SK-N-SH treated with all-trans-retinoic acid at 6 μM for 48 hours (cell line): ENCODE measurements around the gene TDO2.

ENCODE experiments used
- ATAC-seq: fragments of 200-7000 bp; cut with Tn5 transposase; 3 replicates; pipeline ENCODE4 v1.9.1; 2020; ENCODE audit warnings: mild to moderate bottlenecking, moderate library complexity
- ARNTL ChIP-seq: fragments of 450-650 bp; formaldehyde crosslinking; IDR thresholded peaks from 2 replicates; pipeline ENCODE4 v1.5.0; 2020; ENCODE audit warnings: low read depth, mild to moderate bottlenecking, moderate library complexity, borderline replicate concordance
- BACH2 ChIP-seq: fragments of 250-450 bp; sonication (Bioruptor Pico); IDR thresholded peaks from 2 replicates; pipeline ENCODE4 v1.9.0; 2021; ENCODE audit warnings: mild to moderate bottlenecking, borderline replicate concordance
- CSDC2 ChIP-seq: fragments of 250-450 bp; sonication (Bioruptor Pico); IDR thresholded peaks from 2 replicates; pipeline ENCODE4 v1.5.0; 2020; ENCODE audit warnings: mild to moderate bottlenecking, moderate library complexity
- CSRNP3 ChIP-seq: fragments of 250-450 bp; sonication (Bioruptor Pico); IDR thresholded peaks from 2 replicates; pipeline ENCODE4 v1.5.1; 2021; ENCODE audit warnings: mild to moderate bottlenecking, moderate library complexity
- ESRRG ChIP-seq: fragments of 250-450 bp; sonication (Bioruptor Pico); IDR thresholded peaks from 2 replicates; pipeline ENCODE4 v1.6.1; 2021; ENCODE audit warnings: mild to moderate bottlenecking
- GLIS3 ChIP-seq: fragments of 250-450 bp; sonication (Bioruptor Pico); IDR thresholded peaks from 2 replicates; pipeline ENCODE4 v1.5.0; 2020; ENCODE audit warnings: mild to moderate bottlenecking, moderate library complexity
- ISL1 ChIP-seq: fragments of 250-450 bp; sonication (Bioruptor Pico); IDR thresholded peaks from 2 replicates; pipeline ENCODE4 v2.1.2; 2022; ENCODE audit warnings: mild to moderate bottlenecking, moderate library complexity
- OSR1 ChIP-seq: fragments of 250-450 bp; sonication (Bioruptor Pico); IDR thresholded peaks from 2 replicates; pipeline ENCODE4 v1.8.0; 2022; ENCODE audit warnings: moderate library complexity, mild to moderate bottlenecking, inconsistent platforms
- PATZ1 ChIP-seq: fragments of 250-450 bp; sonication (Bioruptor Pico); IDR thresholded peaks from 2 replicates; pipeline ENCODE4 v1.8.0; 2020; ENCODE audit warnings: mild to moderate bottlenecking, moderate library complexity, borderline replicate concordance
- PPARA ChIP-seq: fragments of 250-450 bp; sonication (Bioruptor Pico); IDR thresholded peaks from 2 replicates; pipeline ENCODE4 v1.5.0; 2020; ENCODE audit warnings: mild to moderate bottlenecking, borderline replicate concordance
- RARB ChIP-seq: fragments of 250-450 bp; sonication (Bioruptor Pico); IDR thresholded peaks from 2 replicates; pipeline ENCODE4 v1.8.0; 2021; ENCODE audit warnings: mild to moderate bottlenecking, moderate library complexity
- SNAI2 ChIP-seq: fragments of 250-450 bp; sonication (Bioruptor Pico); IDR thresholded peaks from 2 replicates; pipeline ENCODE4 v1.5.0; 2020; ENCODE audit warnings: mild to moderate bottlenecking, moderate library complexity
- TCF4 ChIP-seq: fragments of 250-450 bp; sonication (Bioruptor Pico); IDR thresholded peaks from 2 replicates; pipeline ENCODE4 v1.8.0; 2021; ENCODE audit warnings: mild to moderate bottlenecking, moderate library complexity, borderline replicate concordance
- TOX ChIP-seq: fragments of 250-450 bp; sonication (Bioruptor Pico); IDR thresholded peaks from 2 replicates; pipeline ENCODE4 v1.8.0; 2021; ENCODE audit warnings: mild to moderate bottlenecking, moderate library complexity, borderline replicate concordance
- ZC3H10 ChIP-seq: fragments of 250-450 bp; sonication (Bioruptor Pico); IDR thresholded peaks from 2 replicates; pipeline ENCODE4 v1.5.1; 2021; ENCODE audit warnings: mild to moderate bottlenecking, moderate library complexity
- ZFP3 ChIP-seq: fragments of 250-450 bp; sonication (Bioruptor Pico); IDR thresholded peaks from 2 replicates; pipeline ENCODE4 v1.5.0; 2020; ENCODE audit warnings: mild to moderate bottlenecking, moderate library complexity
- ZFP30 ChIP-seq: fragments of 450-650 bp; formaldehyde crosslinking; IDR thresholded peaks from 2 replicates; pipeline ENCODE4 v1.5.0; 2022; ENCODE audit warnings: mild to moderate bottlenecking, moderate library complexity
- ZNF565 ChIP-seq: fragments of 450-650 bp; formaldehyde crosslinking; conservative IDR thresholded peaks from 2 replicates; pipeline ENCODE4 v1.5.0; 2020; ENCODE audit warnings: low read depth, mild to moderate bottlenecking, moderate library complexity
- ZNF70 ChIP-seq: fragments of 450-650 bp; formaldehyde crosslinking; IDR thresholded peaks from 2 replicates; pipeline ENCODE4 v1.5.0; 2020; ENCODE audit warnings: mild to moderate bottlenecking, moderate library complexity
- ZNF8 ChIP-seq: fragments of 450-650 bp; formaldehyde crosslinking; IDR thresholded peaks from 2 replicates; pipeline ENCODE4 v1.5.0; 2020; ENCODE audit warnings: mild to moderate bottlenecking, moderate library complexity
- TF ChIP-seq, protein P1 (sequence below): fragments of 250-450 bp; sonication (Bioruptor Pico); IDR thresholded peaks from 2 replicates; pipeline ENCODE4 v1.5.1; 2020; ENCODE audit warnings: low read depth, mild to moderate bottlenecking, moderate library complexity
- TF ChIP-seq, protein P2 (sequence below): fragments of 250-450 bp; sonication (Bioruptor Pico); IDR thresholded peaks from 2 replicates; pipeline ENCODE4 v1.8.0; 2021; ENCODE audit warnings: low read depth, mild to moderate bottlenecking, moderate library complexity, borderline replicate concordance
- TF ChIP-seq, protein P3 (sequence below): fragments of 250-450 bp; sonication (Bioruptor Pico); IDR thresholded peaks from 2 replicates; pipeline ENCODE4 v1.5.0; 2020; ENCODE audit warnings: mild to moderate bottlenecking, moderate library complexity

The TDO2 gene

GRCh38 chr4:155883895-155884294 lies 19.6 kb upstream of the TDO2 start:
- no peak for ATAC-seq
- TF ChIP-seq ZFP30 (CRISPR knock-in tag) (no peak), ZNF8 (CRISPR knock-in tag) (no peak)

DNA sequence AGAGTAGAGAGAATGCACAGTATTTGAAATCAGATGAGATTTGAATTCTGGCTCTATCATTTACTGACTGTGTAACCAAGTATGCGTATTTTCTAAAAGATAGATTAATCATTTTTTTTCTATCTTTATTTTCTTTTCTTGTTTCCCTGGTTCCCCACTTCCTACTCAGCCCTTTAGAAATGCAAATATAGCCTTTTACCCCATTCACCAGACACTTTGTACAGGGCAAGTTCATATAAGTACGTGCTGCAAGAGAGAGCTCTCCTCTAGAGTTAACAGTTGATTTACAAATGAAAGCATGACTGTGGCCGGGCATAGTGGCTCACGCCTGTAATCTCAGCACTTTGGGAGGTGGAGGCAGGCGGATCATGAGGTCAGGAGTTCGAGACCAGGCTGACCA lies 17.8 kb upstream of the TDO2 start:
- TF ChIP-seq ZFP3 (CRISPR knock-in tag) = no peak
- no peak for TF ChIP-seq ZNF8 (CRISPR knock-in tag)
- TF ChIP-seq TOX (CRISPR knock-in tag) = no peak
- TF ChIP-seq ARNTL = no peak
- no peak for TF ChIP-seq CSRNP3 (CRISPR knock-in tag)
- TF ChIP-seq GLIS3 (CRISPR knock-in tag) = no peak
- TF ChIP-seq CSDC2 = no peak
- no peak for TF ChIP-seq ESRRG (CRISPR knock-in tag)
- TF ChIP-seq OSR1 (CRISPR knock-in tag) = no peak
- no peak for TF ChIP-seq ZFP30 (CRISPR knock-in tag)
- no peak for TF ChIP-seq ISL1 (CRISPR knock-in tag)
- TF ChIP-seq ZC3H10 (CRISPR knock-in tag) = no peak
- TF ChIP-seq ZNF565 = no peak
- TF ChIP-seq, protein P1, sequence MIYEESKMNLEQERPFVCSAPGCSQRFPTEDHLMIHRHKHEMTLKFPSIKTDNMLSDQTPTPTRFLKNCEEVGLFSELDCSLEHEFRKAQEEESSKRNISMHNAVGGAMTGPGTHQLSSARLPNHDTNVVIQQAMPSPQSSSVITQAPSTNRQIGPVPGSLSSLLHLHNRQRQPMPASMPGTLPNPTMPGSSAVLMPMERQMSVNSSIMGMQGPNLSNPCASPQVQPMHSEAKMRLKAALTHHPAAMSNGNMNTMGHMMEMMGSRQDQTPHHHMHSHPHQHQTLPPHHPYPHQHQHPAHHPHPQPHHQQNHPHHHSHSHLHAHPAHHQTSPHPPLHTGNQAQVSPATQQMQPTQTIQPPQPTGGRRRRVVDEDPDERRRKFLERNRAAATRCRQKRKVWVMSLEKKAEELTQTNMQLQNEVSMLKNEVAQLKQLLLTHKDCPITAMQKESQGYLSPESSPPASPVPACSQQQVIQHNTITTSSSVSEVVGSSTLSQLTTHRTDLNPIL (CRISPR knock-in tag) = no peak
- TF ChIP-seq, protein P2, sequence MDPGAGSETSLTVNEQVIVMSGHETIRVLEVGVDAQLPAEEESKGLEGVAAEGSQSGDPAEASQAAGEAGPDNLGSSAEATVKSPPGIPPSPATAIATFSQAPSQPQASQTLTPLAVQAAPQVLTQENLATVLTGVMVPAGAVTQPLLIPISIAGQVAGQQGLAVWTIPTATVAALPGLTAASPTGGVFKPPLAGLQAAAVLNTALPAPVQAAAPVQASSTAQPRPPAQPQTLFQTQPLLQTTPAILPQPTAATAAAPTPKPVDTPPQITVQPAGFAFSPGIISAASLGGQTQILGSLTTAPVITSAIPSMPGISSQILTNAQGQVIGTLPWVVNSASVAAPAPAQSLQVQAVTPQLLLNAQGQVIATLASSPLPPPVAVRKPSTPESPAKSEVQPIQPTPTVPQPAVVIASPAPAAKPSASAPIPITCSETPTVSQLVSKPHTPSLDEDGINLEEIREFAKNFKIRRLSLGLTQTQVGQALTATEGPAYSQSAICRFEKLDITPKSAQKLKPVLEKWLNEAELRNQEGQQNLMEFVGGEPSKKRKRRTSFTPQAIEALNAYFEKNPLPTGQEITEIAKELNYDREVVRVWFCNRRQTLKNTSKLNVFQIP (CRISPR knock-in tag) = no peak
- TF ChIP-seq RARB = no peak
- TF ChIP-seq BACH2 (CRISPR knock-in tag) = no peak
- TF ChIP-seq TCF4 = no peak
- TF ChIP-seq PPARA (CRISPR knock-in tag) = no peak
- TF ChIP-seq ZNF70 (CRISPR knock-in tag) = no peak
- no peak for ATAC-seq

DNA sequence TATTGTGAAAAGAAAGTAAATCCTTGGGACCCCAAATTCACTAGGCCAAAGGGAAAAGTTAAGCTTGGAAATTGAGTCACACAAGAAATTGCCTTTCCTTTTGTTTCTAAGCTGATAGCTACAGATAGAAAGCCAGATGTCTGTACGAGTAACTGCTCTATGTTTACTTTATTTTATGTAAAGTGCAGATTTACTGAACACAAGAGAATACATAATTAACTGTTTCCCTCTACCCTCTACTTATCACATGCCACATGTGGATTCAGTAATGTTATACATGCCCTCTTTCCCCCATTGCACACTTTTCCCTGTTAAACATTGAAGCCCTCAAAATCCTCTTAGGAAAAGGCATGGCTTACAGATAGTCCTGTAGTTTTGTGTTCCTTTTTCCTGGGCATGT lies 16.5 kb upstream of the TDO2 start:
- TF ChIP-seq OSR1 (CRISPR knock-in tag) (no peak), CSDC2 (no peak), BACH2 (CRISPR knock-in tag) (no peak), TCF4 (no peak)
- TF ChIP-seq, protein P3, sequence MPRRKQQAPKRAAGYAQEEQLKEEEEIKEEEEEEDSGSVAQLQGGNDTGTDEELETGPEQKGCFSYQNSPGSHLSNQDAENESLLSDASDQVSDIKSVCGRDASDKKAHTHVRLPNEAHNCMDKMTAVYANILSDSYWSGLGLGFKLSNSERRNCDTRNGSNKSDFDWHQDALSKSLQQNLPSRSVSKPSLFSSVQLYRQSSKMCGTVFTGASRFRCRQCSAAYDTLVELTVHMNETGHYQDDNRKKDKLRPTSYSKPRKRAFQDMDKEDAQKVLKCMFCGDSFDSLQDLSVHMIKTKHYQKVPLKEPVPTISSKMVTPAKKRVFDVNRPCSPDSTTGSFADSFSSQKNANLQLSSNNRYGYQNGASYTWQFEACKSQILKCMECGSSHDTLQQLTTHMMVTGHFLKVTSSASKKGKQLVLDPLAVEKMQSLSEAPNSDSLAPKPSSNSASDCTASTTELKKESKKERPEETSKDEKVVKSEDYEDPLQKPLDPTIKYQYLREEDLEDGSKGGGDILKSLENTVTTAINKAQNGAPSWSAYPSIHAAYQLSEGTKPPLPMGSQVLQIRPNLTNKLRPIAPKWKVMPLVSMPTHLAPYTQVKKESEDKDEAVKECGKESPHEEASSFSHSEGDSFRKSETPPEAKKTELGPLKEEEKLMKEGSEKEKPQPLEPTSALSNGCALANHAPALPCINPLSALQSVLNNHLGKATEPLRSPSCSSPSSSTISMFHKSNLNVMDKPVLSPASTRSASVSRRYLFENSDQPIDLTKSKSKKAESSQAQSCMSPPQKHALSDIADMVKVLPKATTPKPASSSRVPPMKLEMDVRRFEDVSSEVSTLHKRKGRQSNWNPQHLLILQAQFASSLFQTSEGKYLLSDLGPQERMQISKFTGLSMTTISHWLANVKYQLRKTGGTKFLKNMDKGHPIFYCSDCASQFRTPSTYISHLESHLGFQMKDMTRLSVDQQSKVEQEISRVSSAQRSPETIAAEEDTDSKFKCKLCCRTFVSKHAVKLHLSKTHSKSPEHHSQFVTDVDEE = no peak
- no peak for ATAC-seq

- no peak for ATAC-seq
- TF ChIP-seq TCF4 (no peak), CSDC2 (no peak), ZC3H10 (CRISPR knock-in tag) (no peak), ISL1 (CRISPR knock-in tag) (no peak), CSRNP3 (CRISPR knock-in tag) (no peak), ARNTL (no peak), OSR1 (CRISPR knock-in tag) (no peak), SNAI2 (CRISPR knock-in tag) (no peak), ZNF565 (no peak), ZFP30 (CRISPR knock-in tag) (no peak), ESRRG (CRISPR knock-in tag) (no peak), ZNF70 (CRISPR knock-in tag) (no peak), PATZ1 (no peak), BACH2 (CRISPR knock-in tag) (no peak), ZNF8 (CRISPR knock-in tag) (no peak)
- TF ChIP-seq, protein P1 (CRISPR knock-in tag) = no peak
Observed at GRCh38 chr4:155887847-155888570, 15.5 kb upstream of the TDO2 start.
